ENCODE measurements around the gene TPCN1. TPM values are rescaled to one million over a fixed set of nuclear protein-coding genes. Genes with fewer than 3 reads are reported as not detected.

The TPCN1 gene
- total RNA-seq, 1 donor from 2014 or later, result 7.9 TPM

GRCh38 chr12:113236539-113237399 is 15.5 kb downstream of the TPCN1 start:
- no peak for DNase-seq
- Mint-ChIP-seq H3K4me1 (ENCODE audit: low read depth, unreplicated experiment) (peaks cover 39% of the 10 kb centered on the region), H3K27me3 (ENCODE audit: unreplicated experiment) (peaks cover 5% of the 10 kb centered on the region), H3K9me3 (ENCODE audit: unreplicated experiment) (peaks cover 8% of the 10 kb centered on the region), H3K4me3 (ENCODE audit: unreplicated experiment) (no peak overlapping the region), H3K36me3 (ENCODE audit: unreplicated experiment) (no peaks in the 10 kb centered on the region), H3K27ac (ENCODE audit: unreplicated experiment) (no peak overlapping the region)
- TF ChIP-seq CTCF (IDR thresholded peaks at IDR 0.05; ENCODE audit: partially characterized antibody, unreplicated experiment), result no peak

GRCh38 chr12:113237748-113238147 is 16.5 kb downstream of the TPCN1 start:
- no peak for DNase-seq
- TF ChIP-seq CTCF (IDR thresholded peaks at IDR 0.05; ENCODE audit: partially characterized antibody, unreplicated experiment), result no peak
- peaks cover 8% of the 10 kb centered on the region for H3K9me3 Mint-ChIP-seq (ENCODE audit: unreplicated experiment)
- no peak overlapping the region for H3K27ac Mint-ChIP-seq (ENCODE audit: unreplicated experiment)
- H3K4me1 Mint-ChIP-seq (ENCODE audit: low read depth, unreplicated experiment), result peaks cover 32% of the 10 kb centered on the region
- peaks cover 6% of the 10 kb centered on the region for H3K27me3 Mint-ChIP-seq (ENCODE audit: unreplicated experiment)
- no peaks in the 10 kb centered on the region for H3K36me3 Mint-ChIP-seq (ENCODE audit: unreplicated experiment)
- H3K4me3 Mint-ChIP-seq (ENCODE audit: unreplicated experiment), result no peak overlapping the region

- no peak for DNase-seq
- Mint-ChIP-seq H3K36me3 (ENCODE audit: unreplicated experiment) (no peaks in the 10 kb centered on the region), H3K9me3 (ENCODE audit: unreplicated experiment) (peaks cover 8% of the 10 kb centered on the region), H3K27ac (ENCODE audit: unreplicated experiment) (no peak overlapping the region), H3K4me1 (ENCODE audit: low read depth, unreplicated experiment) (peaks cover 28% of the 10 kb centered on the region), H3K4me3 (ENCODE audit: unreplicated experiment) (no peak overlapping the region), H3K27me3 (ENCODE audit: unreplicated experiment) (peaks cover 4% of the 10 kb centered on the region)
- TF ChIP-seq CTCF (IDR thresholded peaks at IDR 0.05; ENCODE audit: partially characterized antibody, unreplicated experiment), result no peak
These were observed 17.0 kb downstream of the TPCN1 start for GRCh38 chr12:113238309-113238708.

GRCh38 chr12:113239288-113239771 is 18.1 kb downstream of the TPCN1 start:
- peaks cover 4% of the 10 kb centered on the region for H3K27me3 Mint-ChIP-seq (ENCODE audit: unreplicated experiment)
- no peak for DNase-seq
- no peak overlapping the region for H3K4me3 Mint-ChIP-seq (ENCODE audit: unreplicated experiment)
- H3K9me3 Mint-ChIP-seq (ENCODE audit: unreplicated experiment), result peaks cover 7% of the 10 kb centered on the region
- H3K36me3 Mint-ChIP-seq (ENCODE audit: unreplicated experiment), result no peaks in the 10 kb centered on the region
- TF ChIP-seq CTCF (IDR thresholded peaks at IDR 0.05; ENCODE audit: partially characterized antibody, unreplicated experiment), result no peak
- H3K27ac Mint-ChIP-seq (ENCODE audit: unreplicated experiment), result no peak overlapping the region
- peaks cover 30% of the 10 kb centered on the region for H3K4me1 Mint-ChIP-seq (ENCODE audit: low read depth, unreplicated experiment)

- Mint-ChIP-seq H3K27ac (ENCODE audit: unreplicated experiment) (peak overlapping the region; percentile 34), H3K27me3 (ENCODE audit: unreplicated experiment) (peaks cover 4% of the 10 kb centered on the region), H3K4me1 (ENCODE audit: low read depth, unreplicated experiment) (peaks cover 30% of the 10 kb centered on the region), H3K9me3 (ENCODE audit: unreplicated experiment) (peaks cover 8% of the 10 kb centered on the region), H3K36me3 (ENCODE audit: unreplicated experiment) (no peaks in the 10 kb centered on the region), H3K4me3 (ENCODE audit: unreplicated experiment) (no peak overlapping the region)
- DNase-seq, result peak; percentile 55
- no peak for TF ChIP-seq CTCF (IDR thresholded peaks at IDR 0.05; ENCODE audit: partially characterized antibody, unreplicated experiment)
These were observed 18.6 kb downstream of the TPCN1 start for GRCh38 chr12:113239811-113240331.
